ENCODE measurements around the gene OR4D10. TPM values are rescaled to one million over a fixed set of nuclear protein-coding genes. Genes with fewer than 3 reads are reported as not detected.
"Not testable (repeated sequence)": the region's sequence is repeated elsewhere in the genome, so short reads cannot be mapped to it uniquely, and the experiment has no call there.

Gene OR4D10
- total RNA-seq, 3 donors from 2014 or later: not detected

- peak; percentile 49 for ATAC-seq
Measured at GRCh38 chr11:59429924-59430516, 43.1 kb upstream of the OR4D10 start.

DNA sequence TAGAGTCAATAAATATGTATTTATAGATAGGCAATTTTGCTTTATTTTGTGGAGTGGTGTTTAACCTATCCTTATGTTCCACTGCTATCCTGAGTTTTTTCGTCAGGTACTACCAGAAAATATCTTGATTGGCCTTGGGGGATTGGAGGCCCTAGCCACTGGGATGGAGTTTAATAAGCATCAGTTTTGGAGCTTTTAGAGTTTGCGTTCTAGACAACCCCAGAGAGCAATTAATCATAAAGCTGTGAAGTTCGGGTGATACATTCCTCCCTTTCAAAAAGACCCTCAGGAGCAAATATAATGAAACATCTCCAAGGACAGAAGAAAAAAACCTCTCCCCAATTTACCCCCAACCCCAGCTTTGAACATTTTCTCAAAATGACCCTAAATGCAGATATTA is 36.9 kb upstream of the OR4D10 start, which contains the start of gene OR5A1:
Gene OR5A1, plus strand, starts transcription at position 301 of the 400 bp plus-strand sequence. CDS start 6,700 bp downstream, outside the sequence.
- ATAC-seq: no peak
- no peak for DNase-seq
- intact Hi-C loops (cut with DNase I, micrococcal nuclease): no loop called here
- Histone ChIP-seq H3K9me3 (no peaks in the 10 kb centered on the region), H3K36me3 (ENCODE audit: low read depth) (no peaks in the 10 kb centered on the region), H3K4me1 (ENCODE audit: low read depth) (no peaks in the 10 kb centered on the region), H3K4me3 (no peak within 1 kb of the TSS)
- no peak for TF ChIP-seq CTCF (IDR thresholded peaks at IDR 0.05)

More at GRCh38 chr11:59429924-59430516, 43.1 kb upstream of the OR4D10 start:
- peak; percentile 47 for TF ChIP-seq CTCF (IDR thresholded peaks at IDR 0.05)
- Histone ChIP-seq H3K9me3 (no peaks in the 10 kb centered on the region), H3K4me3 (no peak overlapping the region), H3K36me3 (ENCODE audit: low read depth) (no peaks in the 10 kb centered on the region), H3K4me1 (ENCODE audit: low read depth) (no peaks in the 10 kb centered on the region)
- DNase-seq: peak in 1 of 3 donors; percentile 73
- intact Hi-C loops (cut with DNase I, micrococcal nuclease): no loop called here

DNA sequence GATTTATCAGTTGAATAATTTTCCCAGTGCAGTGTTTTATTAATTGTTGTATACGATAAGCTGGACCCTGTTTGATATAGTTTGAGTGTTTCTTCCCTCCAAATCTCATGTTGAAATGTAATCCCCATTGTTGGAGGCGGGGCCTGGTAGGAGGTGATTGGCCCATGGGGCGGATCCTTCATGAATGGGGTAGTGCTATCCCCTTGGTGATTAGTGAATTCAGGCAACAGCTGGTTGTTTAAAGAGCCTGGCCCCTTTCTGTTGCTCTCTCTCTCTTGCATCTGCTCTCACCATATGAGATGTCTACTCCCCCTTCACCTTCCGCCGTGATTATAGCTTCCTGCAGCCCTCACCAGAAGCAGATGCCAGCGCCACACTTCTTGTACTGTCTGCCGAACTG is 35.3 kb upstream of the OR4D10 start:
- H3K4me3 ChIP-seq: no peak overlapping the region
- intact Hi-C loops (cut with DNase I, micrococcal nuclease): no loop called here
- ATAC-seq (no peak), DNase-seq (no peak)
- H3K4me1 ChIP-seq (ENCODE audit: low read depth): no peaks in the 10 kb centered on the region
- no peaks in the 10 kb centered on the region for H3K9me3 ChIP-seq
- no peaks in the 10 kb centered on the region for H3K36me3 ChIP-seq (ENCODE audit: low read depth)
- TF ChIP-seq CTCF (IDR thresholded peaks at IDR 0.05): no peak

DNA sequence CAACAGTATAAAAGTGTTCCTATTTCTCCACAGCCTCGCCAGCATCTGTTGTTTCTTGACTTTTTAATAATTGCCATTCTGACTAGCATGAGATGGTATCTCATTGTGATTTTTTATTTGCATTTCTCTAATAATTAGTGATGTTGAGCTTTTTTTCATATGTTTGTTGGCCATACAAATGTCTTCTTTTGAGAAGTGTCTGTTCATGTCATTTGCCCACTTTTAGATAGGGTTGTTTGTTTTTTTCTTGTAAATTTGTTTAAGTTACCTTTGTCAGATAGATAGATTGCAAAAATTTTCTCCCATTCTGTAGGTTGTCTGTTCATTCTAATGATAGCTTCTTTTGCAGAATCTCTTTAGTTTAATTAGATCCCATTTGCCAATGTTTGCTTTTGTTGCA is 27.5 kb upstream of the OR4D10 start:
- H3K4me1 ChIP-seq (ENCODE audit: low read depth); ATAC-seq; H3K4me3 ChIP-seq; H3K36me3 ChIP-seq (ENCODE audit: low read depth); DNase-seq; H3K9me3 ChIP-seq; intact Hi-C loops (cut with DNase I, micrococcal nuclease): not testable (repeated sequence)

DNA sequence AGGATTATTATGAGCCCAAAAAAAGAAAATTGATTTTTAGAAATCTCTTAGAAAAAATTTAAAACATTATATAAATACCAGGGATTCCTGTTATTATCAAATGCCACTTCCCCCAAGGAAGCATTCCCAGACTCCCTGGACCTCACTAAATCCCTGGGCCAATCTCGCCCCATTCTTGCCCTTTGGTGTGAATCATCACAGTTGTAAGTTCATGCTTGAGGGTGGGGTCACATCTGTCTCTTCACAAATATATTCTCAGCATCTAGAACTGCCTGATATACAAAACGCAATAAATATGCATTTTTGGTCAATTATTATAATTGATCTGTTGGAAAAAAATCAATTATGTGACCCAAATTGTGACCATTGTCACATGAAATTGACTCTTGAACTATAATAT is 24.6 kb upstream of the OR4D10 start:
- H3K36me3 ChIP-seq (ENCODE audit: low read depth): no peaks in the 10 kb centered on the region
- TF ChIP-seq CTCF (IDR thresholded peaks at IDR 0.05): no peak
- intact Hi-C loops (cut with DNase I, micrococcal nuclease): no loop called here
- H3K9me3 ChIP-seq: no peaks in the 10 kb centered on the region
- H3K4me1 ChIP-seq (ENCODE audit: low read depth): no peaks in the 10 kb centered on the region
- H3K4me3 ChIP-seq: no peak overlapping the region
- ATAC-seq (no peak), DNase-seq (no peak)

DNA sequence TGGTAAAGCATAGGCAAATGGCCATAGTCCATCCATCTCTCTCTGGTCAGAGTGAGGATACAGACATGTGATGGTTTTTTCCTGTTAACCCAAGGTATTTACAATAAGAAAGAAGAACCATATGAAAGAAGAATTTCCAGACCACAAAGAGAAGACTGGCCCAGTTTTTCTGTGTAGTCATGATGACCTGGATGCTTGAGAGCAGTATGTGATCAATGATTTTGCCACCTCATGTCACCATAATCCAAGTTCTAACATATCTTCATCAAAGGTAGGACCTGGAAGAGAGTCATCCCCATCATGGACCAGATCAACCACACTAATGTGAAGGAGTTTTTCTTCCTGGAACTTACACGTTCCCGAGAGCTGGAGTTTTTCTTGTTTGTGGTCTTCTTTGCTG is 16.5 kb upstream of the OR4D10 start, which contains the start of gene OR4D6:
Gene OR4D6, plus strand, starts transcription at position 301 of the 400 bp plus-strand sequence. Its CDS starts 0 bp downstream, at position 301.
- no peak for TF ChIP-seq CTCF (IDR thresholded peaks at IDR 0.05)
- ATAC-seq: no peak
- no peak for DNase-seq

More for the DNA sequence above, 16.5 kb upstream of the OR4D10 start, which contains the start of gene OR4D6:
- no peaks in the 10 kb centered on the region for H3K4me1 ChIP-seq (ENCODE audit: low read depth)
- intact Hi-C loops (cut with DNase I, micrococcal nuclease): no loop called here
- no peak within 1 kb of the TSS for H3K4me3 ChIP-seq
- H3K36me3 ChIP-seq (ENCODE audit: low read depth): no peaks in the 10 kb centered on the region
- H3K9me3 ChIP-seq: no peaks in the 10 kb centered on the region

Measured in mucosa of descending colon (tissue), 3 donors.